GM12878 (cell line): ENCODE measurements around the gene UBE2J2. TPM values are rescaled to one million over a fixed set of nuclear protein-coding genes. Genes with fewer than 3 reads are reported as not detected.

ENCODE experiments used
- ATAC-seq: fragments of 200-7000 bp; cut with Tn5 transposase; 3 replicates; pipeline ENCODE4 v1.9.1; 2020; ENCODE audit warnings: mild to moderate bottlenecking, moderate library complexity
- BruUV-seq: library from RNA; stranded (reverse); fragments of 400-500 nt; replicated peaks from 2 replicates; lab custom pipeline; 2021; lab: Mats Ljungman, UMichigan
- CTCF ChIA-PET: fragments of 300-600 bp; sonication (Branson Sonifier 250); formaldehyde crosslinking; extraction: SDS; loops from one replicate; lab custom pipeline; 2021; ENCODE audit warnings: inconsistent platforms; lab: Yijun Ruan, JAX
- POLR2A ChIA-PET: fragments of 350-600 bp; formaldehyde crosslinking; extraction: SDS; loops from one replicate; lab custom pipeline; 2021; ENCODE audit warnings: inconsistent platforms; lab: Charles Lee
- RAD21 ChIA-PET: fragments of 300-600 bp; sonication (Branson Sonifier 250); formaldehyde crosslinking; loops from one replicate; lab custom pipeline; 2023; ENCODE audit warnings: antibody characterized with exemption; ENCODE audit not compliant: unreplicated experiment; lab: Charles Lee
- SMC1A ChIA-PET: fragments of 300-600 bp; sonication (Branson Sonifier 250); formaldehyde crosslinking; loops from one replicate; lab custom pipeline; 2023; ENCODE audit not compliant: unreplicated experiment, uncharacterized antibody; lab: Charles Lee
- DNase-seq: peaks from one replicate; pipeline ENCODE4 v3.0.0-alpha.2; 2011; ENCODE audit warnings: low read depth, low spot score
- FAIRE-seq: peaks from 3 replicates; lab custom pipeline; 2011; peaks lifted over from hg19 to GRCh38; lab: Jason Lieb, UNC
- H2AFZ ChIP-seq: 2 replicates; pipeline ENCODE4 v1.6.0; 2011; ENCODE audit warnings: low read depth, low read length, control low read depth; ENCODE audit not compliant: control insufficient read depth
- H3K27ac ChIP-seq: 2 replicates; pipeline ENCODE4 v1.5.1; 2011; ENCODE audit warnings: control low read depth; ENCODE audit not compliant: control insufficient read depth, insufficient read depth
- H3K27me3 ChIP-seq, 2 experiments: replicated peaks in 1 of 2; 2 replicates each; pipeline versions ENCODE4 v1.6.0 to v1.6.1; 2011; ENCODE audit warnings: low read length in 1 of 2; ENCODE audit not compliant: control insufficient read depth in 2 of 2, insufficient read depth in 2 of 2
- H3K36me3 ChIP-seq, 2 experiments: 2 replicates each; pipeline ENCODE4 v1.5.1; 2011; ENCODE audit warnings: low read length in 1 of 2; ENCODE audit not compliant: control insufficient read depth in 2 of 2, insufficient read depth in 2 of 2
- H3K4me1 ChIP-seq: 2 replicates; pipeline ENCODE4 v1.6.1; 2011; ENCODE audit warnings: mild to moderate bottlenecking, low read length, moderate library complexity, mixed read lengths; ENCODE audit not compliant: control insufficient read depth, insufficient read depth
- H3K4me2 ChIP-seq: 2 replicates; pipeline ENCODE4 v1.6.0; 2011; ENCODE audit warnings: control low read depth; ENCODE audit not compliant: control insufficient read depth, insufficient read depth
- H3K4me3 ChIP-seq: fragments of 200-600 bp; sonication (generic); 2 replicates; pipeline ENCODE4 v1.5.1; 2016
- H3K79me2 ChIP-seq: 2 replicates; pipeline ENCODE4 v1.6.0; 2011; ENCODE audit warnings: low read length; ENCODE audit not compliant: control insufficient read depth, insufficient read depth
- H3K9ac ChIP-seq: 2 replicates; pipeline ENCODE4 v1.8.0; 2011; ENCODE audit warnings: low read length, control low read depth, mixed read lengths; ENCODE audit not compliant: control insufficient read depth, insufficient read depth
- H3K9me3 ChIP-seq: replicated peaks from 3 replicates; pipeline ENCODE4 v1.5.1; 2011; ENCODE audit warnings: mild to moderate bottlenecking, low read length; ENCODE audit not compliant: control insufficient read depth, insufficient read depth
- H4K20me1 ChIP-seq: 2 replicates; pipeline ENCODE4 v1.6.0; 2011; ENCODE audit not compliant: control insufficient read depth, insufficient read depth
- BCLAF1 ChIP-seq: fragments of 450-650 bp; IDR thresholded peaks from 2 replicates; pipeline ENCODE4 v1.6.1; 2017; ENCODE audit warnings: antibody characterized with exemption, mild to moderate bottlenecking, moderate library complexity
- CEBPB ChIP-seq, 2 experiments: fragments of 150-350 bp in 1 of 2; IDR thresholded peaks; 2 replicates each; pipeline ENCODE4 v1.6.1; 2012 to 2014; ENCODE audit warnings: low read depth in 2 of 2, low read length in 2 of 2, borderline replicate concordance in 1 of 2, inconsistent platforms in 1 of 2
- CHD2 ChIP-seq: IDR thresholded peaks from 2 replicates; pipeline ENCODE4 v1.6.1; 2011; ENCODE audit warnings: low read depth, low read length, improper control_type of control experiment, borderline replicate concordance
- CHD4 ChIP-seq: fragments of 200-600 bp; sonication (generic); IDR thresholded peaks from 2 replicates; pipeline ENCODE4 v1.6.1; 2016; ENCODE audit warnings: mild to moderate bottlenecking
- FOS ChIP-seq: IDR thresholded peaks from 3 replicates; pipeline ENCODE4 v1.6.1; 2011; ENCODE audit warnings: borderline replicate concordance; ENCODE audit not compliant: insufficient read length; ENCODE audit errors: extremely low read depth
- GABPA ChIP-seq: IDR thresholded peaks from 2 replicates; pipeline ENCODE4 v1.6.1; 2014; ENCODE audit warnings: antibody characterized with exemption, low read depth, mild to moderate bottlenecking, inconsistent platforms
- GATAD2B ChIP-seq: fragments of 450-650 bp; conservative IDR thresholded peaks from 2 replicates; pipeline ENCODE4 v1.6.1; 2017; ENCODE audit warnings: low read depth, mild to moderate bottlenecking, moderate library complexity
- IKZF1 ChIP-seq: fragments of 450-650 bp; conservative IDR thresholded peaks from 2 replicates; pipeline ENCODE4 v1.6.1; 2017; ENCODE audit warnings: antibody characterized with exemption, mild to moderate bottlenecking
- NKRF ChIP-seq: fragments of 450-650 bp; conservative IDR thresholded peaks from 2 replicates; pipeline ENCODE4 v1.6.1; 2017; ENCODE audit warnings: mild to moderate bottlenecking, moderate library complexity
- NR2F1 ChIP-seq: fragments of 450-650 bp; conservative IDR thresholded peaks from 2 replicates; pipeline ENCODE4 v1.6.1; 2017; ENCODE audit warnings: mild to moderate bottlenecking
- RELA ChIP-seq: fragments of 450-650 bp; IDR thresholded peaks from 2 replicates; pipeline ENCODE4 v1.8.0; 2014; ENCODE audit warnings: borderline replicate concordance; ENCODE audit not compliant: partially characterized antibody
- SIN3A ChIP-seq: IDR thresholded peaks from 2 replicates; pipeline ENCODE4 v1.6.1; 2012; ENCODE audit warnings: low read depth, low read length, improper control_type of control experiment
- SIX5 ChIP-seq: IDR thresholded peaks from 2 replicates; pipeline ENCODE4 v1.6.1; 2011; ENCODE audit warnings: mild to moderate bottlenecking, low read depth, low read length, moderate library complexity; ENCODE audit not compliant: severe bottlenecking
- SMAD5 ChIP-seq: IDR thresholded peaks from 2 replicates; pipeline ENCODE4 v1.6.1; 2016; ENCODE audit warnings: antibody characterized with exemption, low read depth
- STAT1 ChIP-seq: fragments of 450-650 bp; conservative IDR thresholded peaks from 2 replicates; pipeline ENCODE4 v1.6.1; 2014; ENCODE audit warnings: antibody characterized with exemption, mild to moderate bottlenecking
- TCF3 ChIP-seq: IDR thresholded peaks from 2 replicates; pipeline ENCODE4 v1.6.1; 2012; ENCODE audit warnings: low read depth, mild to moderate bottlenecking, low read length, borderline replicate concordance; ENCODE audit not compliant: insufficient read depth
- ZNF207 ChIP-seq: fragments of 450-650 bp; IDR thresholded peaks from 2 replicates; pipeline ENCODE4 v1.6.1; 2014; ENCODE audit warnings: antibody characterized with exemption, mild to moderate bottlenecking, borderline replicate concordance
- ZNF622 ChIP-seq: fragments of 450-650 bp; IDR thresholded peaks from 2 replicates; pipeline ENCODE4 v1.6.1; 2017; ENCODE audit warnings: mild to moderate bottlenecking, inconsistent platforms
- WGBS: methylation state at CpG from one replicate; pipeline ENCODE4 v1.1.6; 2016; ENCODE audit warnings: low lambda C conversion rate; ENCODE audit not compliant: insufficient replicate concordance, insufficient coverage; ENCODE audit errors: missing lambda C conversion rate; 5-methylcytosine and 5-hydroxymethylcytosine counted together
- in situ Hi-C: fragments of 300-500 bp; cut with MboI; formaldehyde crosslinking; loops from 9 replicates; pipeline ENCODE4 v1.14.3; 2018; ENCODE audit warnings: mixed read lengths
- intact Hi-C: fragments of 100-400 bp; cut with micrococcal nuclease; formaldehyde crosslinking; loops from one replicate; pipeline ENCODE4 v1.14.2; 2022; ENCODE audit not compliant: unreplicated experiment
- polyA plus RNA-seq, 11 experiments: library from polyadenylated mRNA; depleted of rRNA in 4 of 11; unstranded in 6 of 11; stranded (reverse) in 5 of 11; fragments of >200 nt; fragmentation: Nextera tagmentation in 4 of 11; fragmentation: Illumina TruSeq in 1 of 11; extraction: Ambion mirVana in 4 of 11; extraction: Trizol in 1 of 11; gene quantifications; 1 replicate in 1 of 11; 2 replicates in 10 of 11; pipeline versions ENCODE4 v1.2.1 to v1.2.3, GENCODE V29; 2011 to 2016; ENCODE audit warnings: inconsistent platforms in 2 of 11, missing spikeins in 2 of 11, low read depth in 1 of 11
- total RNA-seq, 4 experiments: library from RNA; depleted of rRNA in 3 of 4; stranded (reverse); fragments of >200 nt in 3 of 4; fragmentation: Illumina TruSeq in 1 of 4; extraction: Trizol in 1 of 4; gene quantifications; 2 replicates each; pipeline versions ENCODE4 v1.2.1 to v1.2.3, GENCODE V29; 2013 to 2021

Gene UBE2J2
- total and polyA plus RNA-seq, 10 of the 15 experiments (the other 5 are each of a cell fraction or from before 2014, with no cell fraction given): 0.72 to 70.5 (median 49.2) TPM

- no peak for TF ChIP-seq RELA
- no peak for TF ChIP-seq STAT1
- peak; percentile 78; the same call in 1 of the 2 replicates for TF ChIP-seq NKRF
- TF ChIP-seq GATAD2B: peak; percentile 20
- TF ChIP-seq NR2F1: peak; percentile 17; the same call in 1 of the 2 replicates
- TF ChIP-seq SIN3A: no peak; the same call in 1 of the 2 replicates
- no peak for TF ChIP-seq ZNF622
- TF ChIP-seq IKZF1: peak; percentile 52
These were observed 35.1 kb upstream of the UBE2J2 start (continued) for GRCh38 chr1:1308756-1309250.

- in situ Hi-C loops: no loop called here
- DNase-seq: peak; percentile 40
- under 1% methylated on average over 93 of the region's 131 CpGs for WGBS
- peak; percentile 68 for ATAC-seq
- peak within 1 kb of the TSS; percentile 77 for H3K9ac ChIP-seq
- RAD21 ChIA-PET: no interaction called here
- peaks cover 27% of the 10 kb centered on the region for H3K4me1 ChIP-seq
- intact Hi-C loops: loop anchor here (2.0 to 5.0 kb wide), 2 partner anchors 67 to 191 kb away; partner anchors contain the start of genes AURKAIP1 and C1orf159
- H2AFZ ChIP-seq: peak within 1 kb of the TSS; percentile 87
- CTCF ChIA-PET: no interaction called here
- no TSS peak for BruUV-seq
- no peaks in the 10 kb centered on the region for H4K20me1 ChIP-seq
- peak; percentile 65 for FAIRE-seq
- H3K27me3 ChIP-seq: no peaks in the 10 kb centered on the region
- H3K4me3 ChIP-seq: peak within 1 kb of the TSS; percentile 84
- no peaks in the 10 kb centered on the region for H3K9me3 ChIP-seq
- POLR2A ChIA-PET: no interaction called here
- H3K79me2 ChIP-seq: peaks cover 26% of the 10 kb centered on the region
- peaks cover 0 to 14% of the 10 kb centered on the region in 2 experiments; a peak in 3 of 4 replicates for H3K36me3 ChIP-seq
- peak within 1 kb of the TSS; percentile 78 for H3K27ac ChIP-seq
- peak within 1 kb of the TSS; percentile 99 for H3K4me2 ChIP-seq
- SMC1A ChIA-PET: no interaction called here
- TF ChIP-seq FOS (no peak), BCLAF1 (no peak), CEBPB (IDR thresholded peaks at IDR 0.05; ENCODE audit: borderline replicate concordance in 1 of 2, low read depth in 2 of 2, low read length in 2 of 2) (peak in 1 of 2 experiments; percentile 85; a peak in 2 of 4 replicates), ZNF207 (peak; percentile 95), GABPA (no peak), TCF3 (no peak), CHD4 (no peak), SIX5 (no peak), RELA (no peak), CHD2 (no peak; the same call in 1 of the 2 replicates), SMAD5 (no peak)
These were observed 34.5 kb upstream of the UBE2J2 start, which contains the start of the genes ACAP3 and PUSL1 for GRCh38 chr1:1307923-1308755. Gene ACAP3 (minus strand): TSS chr1:1307930. CDS start chr1:1307815, 115 bp downstream. Gene PUSL1 (plus strand): TSS chr1:1308597. CDS start chr1:1308644, 47 bp downstream.
